GM18508 (cell line): Measurements from ENCODE around the gene GPC4.

ENCODE experiments used
- ATAC-seq: cut with Tn5 transposase; IDR thresholded peaks from one replicate; pipeline ENCODE4 v1.9.1; 2021; ENCODE audit warnings: moderate number of reproducible peaks; ENCODE audit not compliant: insufficient read depth, unreplicated experiment

Gene GPC4

GRCh38 chrX:133251204-133251603 is 164.1 kb downstream of the GPC4 start:
- ATAC-seq = no peak

GRCh38 chrX:133250184-133251100 is 164.8 kb downstream of the GPC4 start:
- ATAC-seq = no peak
